Lower leg skin (tissue), 4 donors: Measurements from ENCODE around the gene OR2L5. TPM values are rescaled to one million over a fixed set of nuclear protein-coding genes. Genes with fewer than 3 reads are reported as not detected.

Source experiments
- DNase-seq, 2 donors: peaks; one replicate each; pipeline ENCODE4 v3.0.0-alpha.2; 2019; ENCODE audit warnings: low spot score in 2 of 2
- H3K4me3 ChIP-seq: fragments of 200-600 bp; sonication (generic); 2 replicates; pipeline ENCODE4 v1.5.1; 2017; ENCODE audit warnings: mild to moderate bottlenecking, low read depth; ENCODE audit not compliant: poor library complexity, severe bottlenecking
- CTCF ChIP-seq, 3 donors: fragments of 450-650 bp; IDR thresholded peaks; one replicate each; pipeline ENCODE4 v1.5.1; 2016; ENCODE audit warnings: antibody characterized with exemption in 3 of 3, mild to moderate bottlenecking in 3 of 3, moderate library complexity in 2 of 3
- POLR2A ChIP-seq, 2 donors: fragments of 450-650 bp; IDR thresholded peaks; one replicate each; pipeline ENCODE4 v1.6.1; 2016 to 2017; ENCODE audit warnings: antibody characterized with exemption in 2 of 2, mild to moderate bottlenecking in 1 of 2, moderate library complexity in 1 of 2
- WGBS, 2 donors: methylation state at CpG; one replicate each; pipeline ENCODE4 v1.1.5; 2018; 5-methylcytosine and 5-hydroxymethylcytosine counted together
- intact Hi-C: fragments of 100-400 bp; cut with DNase I; formaldehyde crosslinking; loops from one replicate; pipeline ENCODE4 v1.15.0; 2023; ENCODE audit warnings: low total_unique reads
- total RNA-seq, 4 donors: library from RNA; depleted of rRNA; stranded (reverse); fragments of >200 nt; gene quantifications; one replicate each; pipeline ENCODE4 v1.1.0, GENCODE V29; 2016

The OR2L5 gene
- total RNA-seq, 4 donors from 2014 or later = not detected

GRCh38 chr1:248000169-248000568 is 13.3 kb upstream of the OR2L5 start:
- TF ChIP-seq CTCF (IDR thresholded peaks at IDR 0.05) (no peak), POLR2A (IDR thresholded peaks at IDR 0.05) (no peak)
- intact Hi-C loops = no loop called here
- WGBS, 2 donors = 93 to 94% methylated on average over 1 of the region's 1 CpG
- no peak for DNase-seq
- no peak overlapping the region for H3K4me3 ChIP-seq

DNA sequence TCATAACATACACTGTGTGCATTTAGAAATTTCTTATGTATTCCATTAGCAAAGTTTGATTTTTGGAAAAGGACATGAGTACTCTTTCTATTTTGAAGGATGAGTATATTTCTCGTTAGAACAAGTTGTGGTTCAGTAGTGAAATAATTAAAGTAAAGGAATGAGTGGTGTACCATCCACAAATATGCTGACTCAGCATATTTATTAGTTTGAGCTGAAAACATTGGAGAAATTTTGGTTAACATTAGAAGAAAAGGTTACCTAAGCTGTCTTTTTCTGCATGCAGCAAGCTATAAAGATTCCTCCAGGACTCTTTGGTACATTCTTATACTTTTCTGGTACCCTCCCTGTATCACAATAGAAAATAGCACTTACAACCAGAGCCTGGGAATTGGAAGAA is 5.7 kb upstream of the OR2L5 start:
- intact Hi-C loops = no loop called here
- DNase-seq = no peak
- H3K4me3 ChIP-seq = no peak overlapping the region
- WGBS, 2 donors = 37 to 78% methylated on average over 1 of the region's 1 CpG
- TF ChIP-seq CTCF (IDR thresholded peaks at IDR 0.05) = no peak
- no peak for TF ChIP-seq POLR2A (IDR thresholded peaks at IDR 0.05)

DNA sequence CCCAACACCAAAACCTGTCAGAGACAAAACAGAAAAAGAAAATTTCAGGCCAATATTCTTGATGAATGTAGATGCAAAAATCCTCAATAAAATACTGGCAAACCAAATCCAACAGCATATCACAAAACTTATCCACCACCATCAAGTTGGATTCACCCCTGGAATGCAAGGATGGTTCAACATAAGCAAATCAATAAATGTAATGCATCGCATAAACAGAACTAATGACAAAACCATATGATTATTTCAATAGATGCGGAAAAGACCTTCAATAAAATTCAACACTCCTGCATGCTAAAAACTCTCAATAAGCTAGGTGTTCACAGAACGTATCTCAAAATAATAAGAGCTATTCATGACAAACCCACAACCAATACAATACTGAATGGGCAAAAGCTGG is 3.8 kb upstream of the OR2L5 start:
- intact Hi-C loops = no loop called here
- no peak for DNase-seq
- H3K4me3 ChIP-seq = no peak overlapping the region
- TF ChIP-seq POLR2A (IDR thresholded peaks at IDR 0.05) (no peak), CTCF (IDR thresholded peaks at IDR 0.05) (no peak)
- 85 to 88% methylated on average over 3 of the region's 3 CpGs for WGBS, 2 donors

DNA sequence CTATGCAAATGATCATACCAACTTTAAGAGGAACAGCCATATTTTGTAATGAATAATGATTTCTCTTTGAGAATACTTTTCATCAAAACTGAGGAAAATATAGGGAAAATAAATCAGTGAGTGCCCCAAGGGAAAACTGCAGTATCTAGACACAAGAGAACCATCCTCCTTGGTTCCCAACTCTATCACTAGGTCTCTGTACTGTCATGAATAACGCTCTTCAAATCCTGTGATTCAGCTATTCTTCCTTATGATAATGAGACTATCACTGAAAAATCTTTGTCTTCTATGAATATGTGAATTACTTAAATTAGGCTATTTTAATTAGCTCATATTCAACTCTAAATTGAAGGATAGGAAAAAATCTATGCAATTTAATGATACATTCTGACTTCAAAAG is 2.3 kb downstream of the OR2L5 start:
- DNase-seq = no peak
- TF ChIP-seq POLR2A (IDR thresholded peaks at IDR 0.05) (no peak), CTCF (IDR thresholded peaks at IDR 0.05) (no peak)
- no peak overlapping the region for H3K4me3 ChIP-seq
- intact Hi-C loops = no loop called here
- WGBS, 2 donors = 77 to 83% methylated on average over 1 of the region's 1 CpG

- TF ChIP-seq CTCF (IDR thresholded peaks at IDR 0.05) (no peak), POLR2A (IDR thresholded peaks at IDR 0.05) (no peak)
- H3K4me3 ChIP-seq = no peak within 1 kb of the TSS
- intact Hi-C loops = no loop called here
- 56% methylated on average over 2 of the region's 2 CpGs for WGBS, 2 donors
- DNase-seq = no peak
These were observed 16.3 kb downstream of the OR2L5 start, which contains the start of gene OR2L2 for GRCh38 chr1:248029770-248030169. OR2L2 (plus strand) TSS chr1:248030070; CDS start chr1:248038268, 8,198 bp downstream.

GRCh38 chr1:248045209-248045608 is 31.7 kb downstream of the OR2L5 start:
- TF ChIP-seq POLR2A (IDR thresholded peaks at IDR 0.05) = no peak
- intact Hi-C loops = no loop called here
- H3K4me3 ChIP-seq = no peak overlapping the region
- WGBS, 2 donors = 70 to 74% methylated on average over 5 of the region's 5 CpGs
- DNase-seq = no peak
